GM18867 (cell line): ENCODE results near the gene RASA3.
A peak's percentile ranks its signal among the peaks of the same experiment; 100 is the strongest.

ENCODE experiments used
- ATAC-seq: cut with Tn5 transposase; IDR thresholded peaks from one replicate; pipeline ENCODE4 v1.9.1; 2021; ENCODE audit warnings: mild to moderate bottlenecking, moderate library complexity; ENCODE audit not compliant: unreplicated experiment

Gene RASA3

DNA sequence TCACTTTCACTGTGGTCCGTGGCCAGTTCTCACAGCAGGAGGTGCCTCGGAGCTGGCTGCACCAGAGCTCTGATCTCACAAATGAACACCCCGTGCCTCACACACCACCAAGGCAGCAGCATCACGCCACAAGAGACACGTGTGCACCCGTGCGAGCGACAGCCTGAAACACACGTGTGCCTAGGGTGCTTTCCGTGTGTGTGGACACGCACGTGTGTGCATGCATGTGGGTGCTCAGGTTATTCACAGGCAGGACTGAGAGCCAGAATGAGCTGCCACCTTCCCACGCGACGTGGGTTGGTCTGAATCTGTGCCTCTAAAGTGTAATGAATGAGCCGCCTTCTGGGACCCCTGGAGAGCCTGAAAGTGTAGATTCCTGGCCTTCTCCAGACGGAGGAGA lies 90.9 kb downstream of the RASA3 start:
- ATAC-seq: no peak

DNA sequence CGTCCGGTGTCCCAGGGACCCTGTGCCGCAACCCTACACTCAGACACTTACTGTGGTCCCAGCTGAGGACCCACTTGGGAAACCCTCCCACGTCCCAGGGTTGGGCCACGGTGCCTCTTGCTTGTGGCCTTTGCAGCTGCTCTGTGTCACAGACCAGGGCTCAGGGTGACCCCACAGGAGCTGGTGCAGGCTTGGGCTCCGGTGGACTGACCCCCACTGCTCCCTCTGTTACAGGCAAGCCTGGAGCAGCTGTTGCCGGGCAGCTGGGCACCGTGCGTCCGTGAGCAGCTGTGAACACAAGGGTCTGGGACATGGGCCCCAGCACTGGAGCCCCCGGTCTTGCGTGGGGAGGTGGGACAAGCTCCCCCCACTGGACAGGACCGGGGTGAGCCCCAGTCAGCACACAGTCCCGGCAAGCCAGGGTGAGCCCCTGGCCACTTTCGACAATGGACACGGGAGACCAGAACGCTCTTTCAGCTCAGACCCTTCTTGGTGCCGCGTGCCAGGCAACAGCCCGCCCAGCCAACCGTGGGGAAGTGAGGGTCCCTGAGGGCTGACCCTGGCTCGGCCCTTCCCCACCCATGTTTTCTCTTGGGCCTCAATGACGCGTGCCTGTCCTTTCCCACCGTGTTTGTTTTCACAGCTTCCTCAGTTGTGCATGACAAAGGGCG lies 92.8 kb downstream of the RASA3 start:
- no peak for ATAC-seq

DNA sequence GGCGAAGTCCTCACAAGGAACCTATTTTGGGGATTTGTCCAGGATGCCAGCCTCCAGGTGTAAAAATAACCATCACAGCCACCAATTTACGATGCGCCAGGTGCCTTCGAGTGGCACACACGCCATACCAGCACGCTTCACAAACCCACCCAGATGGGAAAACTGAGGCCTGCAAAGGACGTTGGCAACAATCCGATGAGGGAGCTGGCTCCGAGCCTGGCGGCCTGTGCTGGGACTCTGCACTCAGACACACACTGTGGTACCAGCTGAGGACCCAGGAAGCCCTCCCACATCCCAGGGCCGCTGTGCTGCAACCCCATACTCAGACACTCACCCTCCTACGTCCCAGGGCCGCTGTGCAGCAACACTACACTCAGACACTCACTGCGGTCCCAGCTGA lies 93.5 kb downstream of the RASA3 start:
- ATAC-seq: no peak

DNA sequence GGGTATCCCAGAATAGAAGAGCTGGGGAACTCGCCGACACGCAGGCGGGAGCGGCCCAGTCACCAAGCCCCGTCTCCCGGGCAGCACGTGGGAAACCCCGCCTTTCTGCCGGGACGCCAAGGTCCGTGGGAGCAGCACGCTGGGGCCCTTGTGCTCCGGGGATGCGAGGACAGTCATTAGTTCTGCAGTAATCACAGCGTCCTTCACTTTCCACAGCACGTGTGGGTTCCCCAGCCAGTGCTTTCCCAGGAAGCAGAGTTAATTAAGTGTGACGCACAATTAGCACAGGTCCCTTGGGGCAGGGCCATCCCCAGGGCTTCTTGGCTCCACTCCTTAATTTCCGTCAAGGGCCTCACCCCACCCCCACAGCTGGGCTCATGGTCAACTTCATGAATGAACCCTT lies 94.2 kb downstream of the RASA3 start:
- ATAC-seq: no peak

DNA sequence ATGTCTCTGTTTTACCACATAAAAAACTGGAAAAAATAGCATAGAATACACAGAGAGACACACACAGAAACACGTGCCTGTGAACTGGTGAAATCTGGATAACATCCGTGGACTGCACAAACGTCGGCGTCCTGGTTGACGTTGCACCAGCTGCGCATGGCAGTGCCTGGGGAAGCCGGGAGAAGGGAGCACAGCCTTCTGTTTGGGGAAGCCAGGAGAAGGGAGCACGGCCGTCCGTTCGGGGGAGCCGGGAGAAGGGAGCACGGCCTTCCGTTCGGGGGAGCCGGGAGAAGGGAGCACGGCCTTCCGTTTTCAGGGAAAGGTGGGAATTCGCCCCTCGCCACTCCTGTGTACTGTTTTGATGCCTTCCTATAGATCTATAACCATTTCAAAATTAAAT lies 94.7 kb downstream of the RASA3 start:
- ATAC-seq: no peak

DNA sequence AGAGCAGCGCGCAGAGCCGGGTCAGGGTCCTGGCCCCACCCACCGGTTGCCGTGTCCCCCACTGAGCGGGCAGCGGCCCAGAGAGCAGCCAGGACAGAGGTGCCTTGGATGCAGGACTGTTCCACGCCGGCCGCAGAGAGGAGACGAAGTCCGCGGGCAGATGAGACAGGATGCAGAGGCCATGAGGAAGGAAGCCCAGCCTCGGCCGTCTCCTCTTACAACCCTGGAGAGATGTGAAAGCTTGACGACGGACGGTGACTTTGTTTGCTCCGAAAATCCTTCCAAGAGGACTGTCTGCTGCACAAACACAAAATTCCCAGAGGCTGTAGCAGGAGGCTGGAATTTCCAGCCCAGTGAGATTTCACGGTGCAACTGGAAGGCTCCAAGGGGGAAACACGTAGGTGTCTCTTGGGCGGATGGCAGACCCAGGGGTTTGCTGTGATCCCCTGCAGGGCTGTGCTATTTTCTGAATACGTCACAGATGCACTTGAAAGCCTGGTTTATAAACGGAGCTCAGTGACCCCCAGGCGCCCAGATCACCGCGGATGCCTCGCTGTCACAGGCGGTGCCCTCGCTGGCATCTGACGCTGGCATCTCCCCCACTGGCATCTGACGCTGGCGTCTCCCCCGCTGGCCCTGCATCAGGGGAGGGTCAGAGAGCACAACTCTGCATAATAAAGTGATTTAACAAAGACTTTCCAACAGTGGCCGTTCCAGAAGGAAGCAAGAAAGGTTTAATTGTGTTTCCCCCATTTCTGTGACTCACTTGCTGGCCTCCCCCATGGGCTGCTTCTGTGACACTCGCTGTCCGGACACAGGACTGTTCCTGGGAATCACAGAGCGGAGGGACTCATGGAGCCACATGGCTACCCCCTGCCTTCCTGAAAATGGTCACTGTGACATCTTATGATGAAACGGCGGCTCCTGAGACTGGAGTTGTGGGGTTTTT lies 96.6 kb downstream of the RASA3 start:
- no peak for ATAC-seq

DNA sequence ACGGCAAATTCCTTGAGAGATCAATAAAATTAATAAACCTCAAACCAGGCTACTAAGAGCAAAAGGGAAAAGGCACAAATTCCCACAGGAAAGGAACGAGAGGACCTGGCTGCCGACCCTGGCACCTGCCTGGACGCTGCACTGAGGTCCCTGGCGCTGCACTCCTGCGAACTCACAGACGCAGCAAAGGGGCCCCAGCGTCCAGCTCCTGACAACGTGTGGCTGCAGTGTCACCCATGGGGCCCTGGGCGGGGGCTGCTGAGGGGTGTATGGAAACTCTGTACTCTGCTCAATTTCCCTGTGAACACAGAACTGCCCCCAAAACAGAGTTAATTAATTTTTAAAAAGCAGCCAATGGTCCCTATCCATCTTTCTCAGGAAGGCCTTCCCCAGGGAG lies 97.2 kb downstream of the RASA3 start:
- no peak for ATAC-seq

DNA sequence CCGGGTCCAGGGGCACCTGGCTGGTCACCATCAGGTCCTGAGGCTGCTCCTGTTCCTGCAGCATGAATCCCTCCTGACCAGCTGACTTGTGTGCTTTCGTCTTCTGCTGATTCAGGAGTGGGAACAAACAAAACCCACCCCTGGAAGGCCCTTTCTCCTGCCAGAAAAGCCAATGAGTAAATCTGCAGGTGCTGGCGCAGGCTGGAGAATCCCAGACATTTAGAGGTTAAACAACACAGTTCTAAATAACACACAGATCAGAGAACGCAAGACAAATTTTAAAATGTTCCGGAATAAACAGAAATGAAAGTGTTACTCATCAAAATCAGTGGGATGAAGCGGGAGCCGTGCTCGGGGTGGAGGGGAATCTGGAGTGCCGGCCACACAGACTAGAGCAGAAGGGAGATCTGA lies 97.9 kb downstream of the RASA3 start:
- ATAC-seq: no peak

DNA sequence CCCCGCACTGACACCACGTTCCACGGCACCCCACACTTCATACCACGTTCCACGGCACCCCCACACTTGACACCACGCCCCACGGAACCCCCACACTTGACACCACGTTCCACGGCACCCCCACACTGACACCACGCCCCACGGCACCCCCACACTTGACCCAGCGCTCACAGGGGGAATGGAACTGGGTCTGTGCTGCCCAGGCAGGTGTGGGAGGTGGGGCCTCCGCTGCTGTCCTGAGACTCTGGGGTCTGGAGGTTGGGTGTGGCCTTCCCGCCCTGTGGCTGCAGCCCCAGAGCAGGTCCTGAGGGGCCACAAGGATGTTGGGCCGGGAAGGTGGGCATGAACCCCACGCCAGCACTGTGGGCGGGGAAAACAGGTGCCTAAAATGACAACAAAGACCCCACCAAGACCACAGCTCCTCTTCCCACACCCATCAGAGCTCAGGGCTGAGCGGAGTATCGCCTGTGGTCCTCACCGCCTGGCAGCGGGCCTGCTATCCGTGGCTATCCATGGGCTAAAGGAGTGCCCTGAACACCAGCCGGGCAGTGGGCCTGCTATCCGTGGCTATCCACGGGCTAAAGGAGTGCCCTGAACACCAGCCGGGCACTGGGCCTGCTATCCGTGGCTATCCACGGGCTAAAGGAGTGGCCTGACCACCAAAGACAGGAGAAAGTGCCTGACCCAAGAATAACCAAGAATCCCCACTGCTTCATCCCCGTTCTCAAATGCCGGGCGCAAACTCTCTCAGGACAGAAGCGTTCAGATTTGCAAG lies 98.7 kb downstream of the RASA3 start:
- ATAC-seq: no peak

DNA sequence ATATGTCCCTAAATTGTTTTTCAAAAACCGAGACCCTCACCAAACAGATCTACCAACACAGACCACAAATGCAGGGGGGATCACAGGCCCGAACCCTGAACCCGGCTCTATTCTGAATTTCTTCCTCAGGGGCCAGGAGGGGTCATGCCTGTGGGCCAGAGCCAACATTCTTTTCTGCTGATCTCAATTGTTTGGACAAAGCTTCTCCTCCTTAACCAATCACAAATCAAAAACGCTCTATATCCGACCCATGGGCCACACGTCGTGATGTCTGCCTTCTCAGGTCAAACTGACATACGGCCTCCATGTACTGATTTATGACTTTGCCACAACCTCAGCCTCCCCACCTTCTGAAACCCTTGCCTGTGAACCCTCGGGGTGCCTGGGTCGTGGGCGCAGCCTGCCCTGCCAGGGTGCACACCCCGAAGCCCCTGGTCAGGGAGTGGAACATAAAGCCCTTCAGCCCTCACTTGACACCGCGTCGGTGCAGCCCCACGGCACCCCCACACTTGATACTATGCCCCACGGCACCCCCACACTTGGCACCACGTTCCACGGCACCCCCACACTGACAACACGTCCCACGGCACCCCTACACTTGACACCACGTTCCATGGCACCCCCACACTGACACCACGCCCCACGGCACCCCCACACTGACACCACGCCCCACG lies 100.2 kb downstream of the RASA3 start:
- ATAC-seq: no peak

DNA sequence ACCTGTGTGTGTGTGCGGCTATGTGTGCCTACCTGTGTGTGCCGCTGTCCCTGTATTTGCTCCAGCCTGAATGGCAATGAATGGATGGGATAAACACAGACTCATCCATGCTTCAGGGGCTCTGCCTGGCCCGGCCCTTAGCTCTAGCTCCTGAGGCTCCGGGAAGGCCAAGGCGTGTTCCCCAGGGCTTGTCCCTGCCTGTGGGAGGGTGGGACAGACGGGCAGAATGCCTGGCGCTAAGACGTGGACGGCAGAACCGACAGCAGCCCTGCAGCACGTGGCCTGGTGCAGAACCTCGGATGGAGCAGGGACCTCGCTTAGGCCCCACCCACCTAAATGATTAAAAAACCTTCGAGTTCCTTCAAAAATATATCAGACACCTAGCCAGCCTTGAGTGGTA lies 100.8 kb downstream of the RASA3 start:
- no peak for ATAC-seq

DNA sequence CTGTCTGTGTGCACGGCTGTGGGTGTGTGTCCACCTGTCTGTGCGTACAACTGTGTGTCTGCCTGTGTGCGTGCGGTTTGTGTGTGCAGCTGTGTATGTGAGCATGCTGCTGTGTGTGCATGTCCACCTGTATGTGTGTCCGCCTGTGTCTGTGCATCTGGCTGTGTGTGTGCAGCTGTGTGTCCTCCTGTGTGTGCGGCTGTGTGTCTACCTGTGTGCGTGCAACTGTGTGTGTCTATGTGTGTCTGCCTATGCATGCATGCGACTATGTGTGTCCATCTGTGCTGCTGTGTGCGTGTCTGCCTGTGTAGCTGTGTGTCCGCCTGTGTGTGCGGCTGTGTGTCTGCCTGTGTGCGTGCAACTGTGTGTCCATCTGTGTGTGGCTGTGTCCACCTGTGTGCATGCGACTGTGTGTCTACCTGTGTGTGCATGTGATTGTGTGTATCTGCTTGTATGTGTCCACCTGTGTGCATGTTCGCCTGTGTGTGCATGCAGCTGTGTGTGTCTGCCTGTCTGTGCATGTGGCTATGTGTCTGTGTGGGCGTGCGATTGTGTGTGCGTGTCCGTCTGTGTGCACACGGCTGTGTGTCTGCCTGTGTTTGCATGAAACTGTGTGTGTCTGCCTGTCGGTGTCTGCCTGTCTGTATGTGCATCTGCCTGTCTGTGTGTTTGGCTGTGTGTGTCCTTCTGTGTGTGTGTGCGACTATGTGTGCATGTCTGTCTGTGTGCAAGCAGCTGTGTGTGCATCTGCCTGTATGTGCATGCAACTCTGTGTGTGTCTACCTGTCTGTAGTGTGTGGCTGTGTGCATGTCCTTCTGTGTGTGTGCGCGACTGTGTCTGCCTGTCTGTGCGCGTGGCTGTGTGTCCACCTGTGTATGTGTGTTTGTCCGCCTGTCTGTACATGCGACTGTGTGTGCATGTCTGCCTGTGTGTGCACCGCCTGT lies 101.5 kb downstream of the RASA3 start:
- ATAC-seq: no peak

DNA sequence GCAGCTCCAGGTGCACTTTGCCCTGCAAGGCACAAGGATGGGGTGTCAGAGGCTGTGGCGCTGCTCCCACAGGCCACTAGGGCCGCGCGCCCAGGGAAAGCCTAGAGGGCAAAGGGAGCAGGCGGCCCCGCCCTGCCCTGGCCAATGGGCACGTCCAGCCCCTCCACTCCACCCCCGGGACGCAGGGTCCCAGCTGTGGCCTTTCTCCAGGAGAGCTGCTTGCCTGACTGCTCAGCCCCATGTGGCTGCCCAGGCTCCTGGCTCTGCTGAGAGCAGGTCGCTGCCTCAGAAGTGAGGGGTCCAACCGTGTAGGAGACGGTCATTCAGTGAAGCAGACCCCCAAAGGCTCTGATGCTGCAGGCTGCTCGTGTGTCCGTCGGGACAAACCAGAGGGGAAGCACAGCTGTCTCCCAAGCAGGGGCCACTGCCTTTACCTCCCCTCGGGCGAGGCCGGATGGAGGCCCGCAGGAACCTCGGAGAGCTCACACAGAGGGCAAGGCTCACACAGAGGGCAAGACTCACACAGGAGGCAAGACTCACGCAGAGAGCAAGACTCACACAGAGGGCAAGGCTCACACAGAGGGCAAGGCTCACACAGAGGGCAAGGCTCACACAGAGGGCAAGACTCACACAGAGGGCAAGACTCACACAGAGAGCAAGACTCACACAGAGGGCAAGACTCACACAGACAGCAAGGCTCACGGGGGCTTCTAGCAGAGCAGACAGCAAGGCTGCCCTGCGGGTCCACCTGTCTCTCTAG lies 102.4 kb downstream of the RASA3 start:
- ATAC-seq: no peak

DNA sequence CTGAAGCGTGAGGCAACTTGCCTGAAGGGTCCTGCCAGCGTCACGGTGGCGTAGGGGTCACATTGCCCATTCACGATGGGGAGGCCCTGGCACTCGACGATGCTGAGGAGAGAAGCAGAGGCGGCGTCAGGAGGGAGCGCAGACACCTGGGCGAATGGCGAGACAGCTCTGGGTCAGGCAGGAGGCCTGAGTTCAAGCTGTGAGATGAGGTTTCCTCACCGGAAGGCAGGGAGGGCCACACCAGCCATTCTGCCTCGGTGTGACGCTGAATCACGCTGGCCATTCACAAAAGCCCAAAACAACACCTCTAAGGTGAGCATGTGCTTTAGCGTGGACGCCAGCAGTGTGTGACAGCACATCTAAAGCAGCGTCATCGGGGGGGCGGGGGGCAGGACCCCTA lies 104.6 kb downstream of the RASA3 start:
- ATAC-seq: peak; percentile 39

DNA sequence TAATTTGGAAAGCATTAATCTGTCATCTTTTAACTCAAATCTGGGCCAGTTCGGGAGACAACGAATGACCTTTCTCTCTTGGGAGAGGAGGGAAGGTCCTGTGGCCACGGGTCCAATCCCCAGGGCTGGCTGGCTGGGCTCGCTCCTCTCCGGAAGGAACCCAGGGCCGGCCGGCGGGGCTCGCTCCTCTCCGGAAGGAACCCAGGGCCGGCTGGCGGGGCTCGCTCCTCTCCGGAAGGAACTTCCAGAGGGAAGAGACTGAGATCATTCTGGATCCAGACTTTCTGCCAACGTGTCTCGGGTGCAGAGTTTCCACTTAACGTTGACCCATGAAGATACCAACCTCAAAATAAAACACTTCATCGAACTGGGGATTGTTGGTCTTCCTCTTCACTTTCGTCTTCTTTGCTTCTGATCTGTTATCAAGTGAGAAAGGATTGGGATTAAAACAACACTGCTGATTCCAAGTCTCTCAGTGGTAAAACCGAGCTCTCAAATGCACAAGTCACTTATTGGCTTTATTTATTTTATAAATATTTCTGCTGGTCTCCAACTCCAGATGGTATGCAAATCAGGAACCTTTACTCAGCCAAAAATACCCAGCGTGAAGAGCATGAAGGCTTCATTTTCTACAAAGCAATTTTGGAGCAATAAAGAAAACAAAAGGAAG lies 105.2 kb downstream of the RASA3 start:
- no peak for ATAC-seq

DNA sequence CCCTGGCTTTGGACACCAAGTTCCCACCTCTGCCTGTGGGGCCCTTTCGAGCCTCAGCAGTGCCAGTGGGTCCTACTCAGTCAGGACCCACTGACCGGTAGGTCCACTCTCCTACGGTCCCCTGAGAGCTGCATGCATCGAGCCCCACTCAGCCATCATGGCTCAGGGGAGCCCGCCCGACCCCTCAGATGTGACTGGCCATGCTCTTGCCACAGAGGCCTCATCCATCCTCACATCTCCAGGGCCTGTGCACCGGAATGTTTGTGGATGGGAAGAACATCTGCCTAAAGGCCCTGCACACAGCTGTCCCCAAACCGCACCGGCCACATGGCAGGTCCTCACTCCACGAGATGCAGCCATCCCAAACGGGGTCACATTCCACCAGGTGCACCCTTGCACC lies 105.9 kb downstream of the RASA3 start:
- no peak for ATAC-seq

DNA sequence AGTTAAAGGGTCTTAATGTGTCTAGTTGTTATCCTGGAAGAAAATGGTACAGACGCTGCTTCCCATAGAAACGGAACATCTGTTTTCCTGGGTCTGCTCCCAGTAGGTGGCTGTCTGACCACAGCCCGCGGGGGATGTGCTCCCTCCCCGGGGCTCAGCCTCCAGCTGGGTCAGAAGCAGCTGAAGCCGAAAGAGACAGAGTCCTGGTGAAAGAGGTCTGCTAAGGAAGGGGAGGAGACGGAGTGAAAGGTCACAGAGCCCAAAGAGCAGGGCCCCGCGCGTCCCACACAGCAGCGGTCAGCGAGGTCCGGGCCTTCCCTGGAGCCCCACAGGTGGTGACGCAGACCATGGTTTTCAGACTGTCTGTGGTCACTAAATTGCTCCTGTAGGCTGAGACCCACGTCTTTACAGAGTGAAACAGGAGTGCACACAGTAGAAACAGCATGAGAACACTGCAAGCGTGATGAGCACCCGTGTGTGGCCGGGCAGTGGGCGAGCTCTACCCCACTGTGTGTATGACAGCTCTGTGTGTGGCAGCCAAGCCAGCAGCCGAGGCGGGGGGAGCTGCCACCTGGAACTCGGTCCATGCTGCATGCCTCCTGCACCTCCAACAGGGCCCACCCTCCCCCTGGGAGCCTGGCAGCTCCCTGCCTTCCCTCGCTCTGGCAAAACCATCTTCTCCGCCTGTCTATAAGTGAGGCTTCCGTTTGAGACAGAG lies 106.5 kb downstream of the RASA3 start:
- ATAC-seq: no peak

DNA sequence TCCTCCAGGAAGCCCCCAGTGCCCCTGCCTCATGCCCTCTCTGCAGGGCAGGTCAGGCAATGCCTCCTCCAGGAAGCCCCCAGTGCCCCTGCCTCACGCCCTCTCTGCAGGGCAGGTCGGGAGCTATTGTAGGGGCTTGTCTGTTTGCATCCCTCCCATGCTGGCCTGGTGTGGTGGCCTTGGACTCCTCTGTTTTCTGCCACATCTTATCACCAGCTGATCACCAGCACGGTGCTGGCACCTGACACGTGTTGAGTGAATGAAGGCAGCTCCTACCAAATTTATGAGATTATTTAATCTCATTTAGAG lies 107.1 kb downstream of the RASA3 start:
- no peak for ATAC-seq
